Measurements from ENCODE around the gene MYL6B.

MYL6B gene

DNA sequence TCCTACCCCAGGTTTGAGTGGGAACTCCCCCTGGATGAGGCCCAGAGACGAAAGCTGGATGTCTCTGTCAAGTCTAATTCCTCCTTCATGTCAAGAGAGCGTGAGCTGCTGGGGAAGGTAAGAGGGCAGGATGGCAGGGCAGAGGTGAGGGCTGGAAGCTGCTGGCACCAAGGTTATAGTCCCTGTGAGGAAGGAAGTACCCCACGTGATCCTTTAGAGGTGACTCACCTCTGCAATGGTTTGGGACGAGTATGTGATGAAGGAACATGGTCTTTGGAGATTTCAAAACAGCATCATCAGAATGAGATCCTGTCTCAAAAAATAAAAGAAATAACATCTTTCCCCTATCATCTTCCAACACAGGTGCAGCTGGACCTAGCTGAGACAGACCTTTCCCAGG, 9.2 kb upstream of the MYL6B start:
- H3K36me3 ChIP-seq (ENCODE audit: control insufficient read depth, insufficient read depth, low read length), result no peaks in the 10 kb centered on the region
- no peak overlapping the region for H3K4me3 ChIP-seq (ENCODE audit: low read depth, low read length)
- no peak overlapping the region for H3K4me2 ChIP-seq (ENCODE audit: low read length)
- H3K27ac ChIP-seq, result peak overlapping the region; percentile 52
- H2AFZ ChIP-seq, result no peak overlapping the region
- no peaks in the 10 kb centered on the region for H3K79me2 ChIP-seq
- no peak overlapping the region for H3K9ac ChIP-seq
- H3K4me1 ChIP-seq, result peaks cover 11% of the 10 kb centered on the region
- TF ChIP-seq, protein P1, sequence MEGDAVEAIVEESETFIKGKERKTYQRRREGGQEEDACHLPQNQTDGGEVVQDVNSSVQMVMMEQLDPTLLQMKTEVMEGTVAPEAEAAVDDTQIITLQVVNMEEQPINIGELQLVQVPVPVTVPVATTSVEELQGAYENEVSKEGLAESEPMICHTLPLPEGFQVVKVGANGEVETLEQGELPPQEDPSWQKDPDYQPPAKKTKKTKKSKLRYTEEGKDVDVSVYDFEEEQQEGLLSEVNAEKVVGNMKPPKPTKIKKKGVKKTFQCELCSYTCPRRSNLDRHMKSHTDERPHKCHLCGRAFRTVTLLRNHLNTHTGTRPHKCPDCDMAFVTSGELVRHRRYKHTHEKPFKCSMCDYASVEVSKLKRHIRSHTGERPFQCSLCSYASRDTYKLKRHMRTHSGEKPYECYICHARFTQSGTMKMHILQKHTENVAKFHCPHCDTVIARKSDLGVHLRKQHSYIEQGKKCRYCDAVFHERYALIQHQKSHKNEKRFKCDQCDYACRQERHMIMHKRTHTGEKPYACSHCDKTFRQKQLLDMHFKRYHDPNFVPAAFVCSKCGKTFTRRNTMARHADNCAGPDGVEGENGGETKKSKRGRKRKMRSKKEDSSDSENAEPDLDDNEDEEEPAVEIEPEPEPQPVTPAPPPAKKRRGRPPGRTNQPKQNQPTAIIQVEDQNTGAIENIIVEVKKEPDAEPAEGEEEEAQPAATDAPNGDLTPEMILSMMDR (IDR thresholded peaks at IDR 0.05), result no peak
- no peaks in the 10 kb centered on the region for H3K9me3 ChIP-seq (ENCODE audit: control insufficient read depth, low read length)
- no peaks in the 10 kb centered on the region for H3K27me3 ChIP-seq (ENCODE audit: control insufficient read depth, insufficient read depth, low read length)

DNA sequence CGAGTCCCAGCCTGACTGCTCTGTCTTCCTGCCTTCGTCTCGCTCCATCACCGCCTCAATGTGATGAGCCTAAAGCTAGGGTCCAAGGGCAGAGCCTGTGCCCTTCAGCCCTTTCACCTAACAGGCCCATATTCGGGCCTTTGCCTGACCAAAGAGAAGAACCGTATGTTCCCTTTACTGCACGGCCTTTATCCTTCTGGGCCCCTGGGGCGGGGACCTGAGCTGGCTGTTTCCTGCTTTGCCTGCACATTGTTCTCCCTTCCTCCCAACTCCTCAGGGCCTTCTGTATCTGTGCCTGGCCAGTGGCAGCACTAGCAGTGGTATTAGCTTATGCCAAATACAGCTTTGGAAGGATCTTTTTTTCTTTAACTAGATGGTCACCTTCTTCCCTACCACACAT, 8.5 kb upstream of the MYL6B start:
- TF ChIP-seq, protein P1 (IDR thresholded peaks at IDR 0.05), result no peak
- Histone ChIP-seq H2AFZ (no peak overlapping the region), H3K27me3 (ENCODE audit: control insufficient read depth, insufficient read depth, low read length) (no peaks in the 10 kb centered on the region), H3K9me3 (ENCODE audit: control insufficient read depth, low read length) (no peaks in the 10 kb centered on the region), H3K36me3 (ENCODE audit: control insufficient read depth, insufficient read depth, low read length) (no peaks in the 10 kb centered on the region), H3K4me3 (ENCODE audit: low read depth, low read length) (no peak overlapping the region), H3K27ac (peak overlapping the region; percentile 52), H3K79me2 (no peaks in the 10 kb centered on the region), H3K4me1 (peaks cover 11% of the 10 kb centered on the region), H3K4me2 (ENCODE audit: low read length) (no peak overlapping the region), H3K9ac (no peak overlapping the region)

DNA sequence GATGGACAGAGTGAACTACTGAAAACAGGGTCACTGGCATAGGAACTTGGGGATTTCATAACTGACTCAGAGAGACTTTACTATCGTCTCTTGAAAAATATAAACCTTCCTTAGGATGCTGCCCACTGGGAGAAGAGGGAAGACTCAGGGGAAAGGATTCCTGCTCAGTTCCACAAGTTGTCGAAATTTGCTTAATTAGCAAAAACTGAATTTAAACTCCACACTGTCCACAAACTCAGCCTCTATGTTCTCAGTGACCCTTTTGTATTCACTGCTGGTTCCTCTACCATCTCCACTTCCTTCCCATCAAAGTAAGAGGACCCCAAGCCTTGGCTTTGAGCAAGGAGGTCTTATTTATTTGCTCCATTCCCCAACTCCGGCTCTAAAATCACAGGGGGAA, 7.2 kb upstream of the MYL6B start:
- peaks cover 11% of the 10 kb centered on the region for H3K4me1 ChIP-seq
- H3K79me2 ChIP-seq, result no peaks in the 10 kb centered on the region
- H3K9ac ChIP-seq, result no peak overlapping the region
- H3K4me2 ChIP-seq (ENCODE audit: low read length), result no peak overlapping the region
- H2AFZ ChIP-seq, result no peak overlapping the region
- H3K27ac ChIP-seq, result no peak overlapping the region
- no peaks in the 10 kb centered on the region for H3K9me3 ChIP-seq (ENCODE audit: control insufficient read depth, low read length)
- TF ChIP-seq, protein P1 (IDR thresholded peaks at IDR 0.05), result no peak
- no peaks in the 10 kb centered on the region for H3K36me3 ChIP-seq (ENCODE audit: control insufficient read depth, insufficient read depth, low read length)
- H3K4me3 ChIP-seq (ENCODE audit: low read depth, low read length), result no peak overlapping the region
- no peaks in the 10 kb centered on the region for H3K27me3 ChIP-seq (ENCODE audit: control insufficient read depth, insufficient read depth, low read length)

DNA sequence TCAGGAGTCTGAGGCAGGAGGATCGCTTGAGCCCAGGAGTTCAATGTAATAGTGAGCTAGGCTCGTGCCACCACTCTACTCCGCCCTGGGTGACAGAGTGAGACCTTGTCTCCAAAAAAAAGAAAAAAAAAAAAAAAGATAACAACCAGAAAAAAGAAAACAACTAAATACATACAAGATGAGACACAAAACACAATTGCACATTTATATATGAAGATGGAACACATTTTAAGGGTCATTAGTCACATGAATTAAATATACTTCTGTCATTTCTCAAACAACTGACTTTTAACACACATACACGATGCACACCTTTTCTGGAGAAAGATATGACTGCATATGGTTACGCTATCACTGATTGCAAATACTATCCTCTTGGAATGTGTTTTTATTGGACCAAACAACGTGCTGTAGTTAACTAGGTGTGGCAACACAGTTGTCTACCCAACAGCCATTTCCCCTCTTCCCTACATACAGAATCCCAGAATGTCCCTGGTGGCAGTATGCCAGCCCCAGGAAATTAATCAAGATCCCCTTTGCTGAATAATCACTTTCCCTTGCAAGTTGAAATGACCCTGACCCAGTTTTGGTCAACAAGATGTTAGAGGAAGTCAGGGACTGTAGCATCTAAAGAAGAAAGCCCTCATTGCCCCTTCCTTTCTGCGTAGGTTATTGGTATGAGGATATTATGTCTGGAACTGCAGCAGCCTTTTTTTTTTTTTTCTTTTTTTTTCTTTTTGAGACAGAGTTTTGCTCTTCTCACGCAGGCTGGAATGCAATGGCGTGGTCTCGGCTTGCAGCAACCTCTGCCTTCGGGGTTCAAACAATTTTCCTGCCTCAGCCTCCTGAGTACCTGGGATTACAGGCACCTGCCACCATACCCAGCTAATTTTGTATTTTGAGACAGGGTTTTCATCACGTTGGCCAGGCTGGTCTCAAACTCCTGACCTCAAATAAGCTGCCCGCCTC, 5.6 kb upstream of the MYL6B start:
- no peaks in the 10 kb centered on the region for H3K79me2 ChIP-seq
- H3K27me3 ChIP-seq (ENCODE audit: control insufficient read depth, insufficient read depth, low read length), result no peaks in the 10 kb centered on the region
- peak overlapping the region; percentile 75 for H3K27ac ChIP-seq
- H3K9me3 ChIP-seq (ENCODE audit: control insufficient read depth, low read length), result no peaks in the 10 kb centered on the region
- H3K4me1 ChIP-seq, result peaks cover 16% of the 10 kb centered on the region
- peak overlapping the region; percentile 14 for H3K4me3 ChIP-seq (ENCODE audit: low read depth, low read length)
- no peaks in the 10 kb centered on the region for H3K36me3 ChIP-seq (ENCODE audit: control insufficient read depth, insufficient read depth, low read length)
- TF ChIP-seq, protein P1 (IDR thresholded peaks at IDR 0.05), result no peak
- no peak overlapping the region for H3K9ac ChIP-seq
- H3K4me2 ChIP-seq (ENCODE audit: low read length), result peak overlapping the region; percentile 14
- H2AFZ ChIP-seq, result peak overlapping the region; percentile 54

All from parathyroid adenoma (tissue), 2 donors.